Endothelial cell of umbilical vein (primary cell): ENCODE results near the gene TSR3. TPM values are rescaled to one million over a fixed set of nuclear protein-coding genes. Genes with fewer than 3 reads are reported as not detected.

Source experiments
- BruUV-seq: library from RNA; stranded (reverse); fragments of 400-500 nt; replicated peaks from 2 replicates; lab custom pipeline; 2021; lab: Mats Ljungman, UMichigan
- CTCF ChIA-PET: fragments of 300-600, 350-600 bp; sonication (Branson Sonifier 250); formaldehyde crosslinking; loops from one replicate; lab custom pipeline; 2021; ENCODE audit warnings: antibody characterized with exemption, inconsistent platforms; lab: Charles Lee
- POLR2A ChIA-PET: fragments of 300-600, 350-600 bp; sonication (Branson Sonifier 250); formaldehyde crosslinking; loops from one replicate; lab custom pipeline; 2021; ENCODE audit warnings: antibody characterized with exemption, inconsistent platforms; lab: Charles Lee
- DNase-seq: peaks from one replicate; pipeline ENCODE4 v3.0.0-alpha.2; 2011; ENCODE audit warnings: low read depth, low spot score
- FAIRE-seq: peaks from 2 replicates; lab custom pipeline; 2011; peaks lifted over from hg19 to GRCh38; lab: Jason Lieb, UNC
- H2AFZ ChIP-seq: 2 replicates; pipeline ENCODE4 v1.6.0; 2012; ENCODE audit warnings: low read depth, low read length, control low read depth, inconsistent platforms
- H3K27ac ChIP-seq: 2 replicates; pipeline ENCODE4 v1.5.1; 2011; ENCODE audit warnings: low read depth, mild to moderate bottlenecking, control low read depth, low read length, moderate library complexity; ENCODE audit not compliant: insufficient read depth
- H3K27me3 ChIP-seq, 2 experiments: 2 replicates each; pipeline versions ENCODE4 v1.6.0 to v1.6.1; 2011; ENCODE audit warnings: low read length in 2 of 2, mixed read lengths in 1 of 2; ENCODE audit not compliant: control insufficient read depth in 2 of 2, insufficient read depth in 2 of 2
- H3K36me3 ChIP-seq, 2 experiments: 2 replicates in 1 of 2; 3 replicates in 1 of 2; pipeline ENCODE4 v1.5.1; 2011; ENCODE audit warnings: low read length in 2 of 2, mild to moderate bottlenecking in 1 of 2, moderate library complexity in 1 of 2; ENCODE audit not compliant: control insufficient read depth in 2 of 2, insufficient read depth in 2 of 2; ENCODE audit errors: extremely low read depth in 1 of 2
- H3K4me1 ChIP-seq: 3 replicates; pipeline ENCODE4 v1.5.1; 2011; ENCODE audit warnings: mild to moderate bottlenecking, low read length; ENCODE audit not compliant: control insufficient read depth, insufficient read depth; ENCODE audit errors: extremely low read depth
- H3K4me2 ChIP-seq: 2 replicates; pipeline ENCODE4 v1.6.1; 2011; ENCODE audit warnings: low read length, control low read depth, mixed read lengths; ENCODE audit not compliant: insufficient read depth
- H3K4me3 ChIP-seq, 3 experiments: fragments of 200-600 bp in 1 of 3; sonication (generic), shearing (Covaris generic) in 1 of 3; replicated peaks in 1 of 3; 2 replicates each; pipeline ENCODE4 v1.5.1; 2011 to 2016; ENCODE audit warnings: control low read depth in 3 of 3, low read length in 3 of 3, mild to moderate bottlenecking in 2 of 3, inconsistent platforms in 1 of 3, low read depth in 1 of 3, moderate library complexity in 1 of 3; ENCODE audit not compliant: insufficient read depth in 1 of 3
- H3K79me2 ChIP-seq: 2 replicates; pipeline ENCODE4 v1.6.0; 2012; ENCODE audit warnings: low read length, inconsistent platforms; ENCODE audit not compliant: control insufficient read depth, insufficient read depth
- H3K9ac ChIP-seq: replicated peaks from 2 replicates; pipeline ENCODE3; 2011; ENCODE audit warnings: low read length, control low read depth; ENCODE audit not compliant: insufficient read depth; ENCODE audit errors: extremely low read depth
- H3K9me1 ChIP-seq: replicated peaks from 3 replicates; pipeline ENCODE4 v1.6.0; 2011; ENCODE audit warnings: mild to moderate bottlenecking, low read length; ENCODE audit not compliant: control insufficient read depth, insufficient read depth; ENCODE audit errors: extremely low read depth
- H3K9me3 ChIP-seq: replicated peaks from 2 replicates; pipeline ENCODE4 v1.5.1; 2012; ENCODE audit warnings: low read length, inconsistent platforms; ENCODE audit not compliant: control insufficient read depth, insufficient read depth
- H4K20me1 ChIP-seq: replicated peaks from 2 replicates; pipeline ENCODE3; 2011; ENCODE audit warnings: mild to moderate bottlenecking, low read length; ENCODE audit not compliant: control insufficient read depth, insufficient read depth; ENCODE audit errors: extremely low read depth
- EZH2 ChIP-seq: IDR thresholded peaks from 2 replicates; pipeline ENCODE4 v1.6.1; 2012; ENCODE audit warnings: borderline replicate concordance, low read depth, mild to moderate bottlenecking, moderate library complexity, low read length, inconsistent platforms; ENCODE audit not compliant: severe bottlenecking
- FOS ChIP-seq: IDR thresholded peaks from 2 replicates; pipeline ENCODE4 v1.6.1; 2011; ENCODE audit warnings: mild to moderate bottlenecking, low read length, moderate library complexity, borderline replicate concordance; ENCODE audit not compliant: insufficient read depth
- GATA2 ChIP-seq: IDR thresholded peaks from 2 replicates; pipeline ENCODE4 v1.7.0; 2011; ENCODE audit warnings: low read depth, mild to moderate bottlenecking, moderate library complexity, mixed read lengths, low read length; ENCODE audit not compliant: insufficient read length, insufficient read depth
- JUN ChIP-seq: IDR thresholded peaks from 2 replicates; pipeline ENCODE4 v1.6.1; 2011; ENCODE audit warnings: borderline replicate concordance, low read depth; ENCODE audit not compliant: insufficient read length, insufficient read depth
- MYC ChIP-seq: IDR thresholded peaks from one replicate; pipeline ENCODE4 v1.6.1; 2011; ENCODE audit warnings: mild to moderate bottlenecking, low read depth, low read length
- POLR2A ChIP-seq: IDR thresholded peaks from 2 replicates; pipeline ENCODE4 v1.6.1; 2012; ENCODE audit warnings: low read depth, mild to moderate bottlenecking, control low read depth, low read length
- POLR2AphosphoS5 ChIP-seq: IDR thresholded peaks from 2 replicates; pipeline ENCODE4 v1.6.1; 2012; ENCODE audit warnings: low read depth, mild to moderate bottlenecking, control low read depth, low read length, moderate library complexity; ENCODE audit not compliant: insufficient read depth
- dilution Hi-C: fragments of 300-500 bp; cut with MboI; formaldehyde crosslinking; loops from one replicate; pipeline ENCODE4 v1.15.0; 2019; ENCODE audit warnings: low sequenced_read_pairs; ENCODE audit not compliant: extremely low pct_ligation_motif_present
- intact Hi-C: fragments of 100-400 bp; cut with micrococcal nuclease; formaldehyde crosslinking; loops from one replicate; pipeline ENCODE4 v1.10.0; 2022
- polyA plus RNA-seq, 4 experiments: library from polyadenylated mRNA; depleted of rRNA in 3 of 4; stranded (reverse) in 3 of 4; unstranded in 1 of 4; fragments of >200 nt; gene quantifications; 2 replicates each; pipeline versions ENCODE4 v1.2.1 to v1.2.3, GENCODE V29; 2011 to 2012; ENCODE audit warnings: missing spikeins in 1 of 4
- total RNA-seq: library from RNA; stranded (reverse); gene quantifications from 2 replicates; pipeline ENCODE4 v1.2.3, GENCODE V29; 2021
- TF ChIP-seq, protein P1 (sequence below): IDR thresholded peaks from 2 replicates; pipeline ENCODE4 v1.6.1; 2011; ENCODE audit not compliant: insufficient read depth, insufficient read length
- TF ChIP-seq, protein P2 (sequence below), 2 donors: IDR thresholded peaks; 1 replicate in 1 of 2; 2 replicates in 1 of 2; pipeline ENCODE4 v1.5.1; 2011; ENCODE audit warnings: low read length in 2 of 2, mild to moderate bottlenecking in 2 of 2, moderate library complexity in 2 of 2, control low read depth in 1 of 2, inconsistent platforms in 1 of 2, low read depth in 1 of 2; ENCODE audit not compliant: insufficient read depth in 1 of 2; ENCODE audit errors: extremely low read depth in 1 of 2

Gene TSR3
- total and polyA plus RNA-seq, 2 donors (not counting 3 experiments of a cell fraction or from before 2014, with no cell fraction given), result 65.4 to 82.7 TPM

DNA sequence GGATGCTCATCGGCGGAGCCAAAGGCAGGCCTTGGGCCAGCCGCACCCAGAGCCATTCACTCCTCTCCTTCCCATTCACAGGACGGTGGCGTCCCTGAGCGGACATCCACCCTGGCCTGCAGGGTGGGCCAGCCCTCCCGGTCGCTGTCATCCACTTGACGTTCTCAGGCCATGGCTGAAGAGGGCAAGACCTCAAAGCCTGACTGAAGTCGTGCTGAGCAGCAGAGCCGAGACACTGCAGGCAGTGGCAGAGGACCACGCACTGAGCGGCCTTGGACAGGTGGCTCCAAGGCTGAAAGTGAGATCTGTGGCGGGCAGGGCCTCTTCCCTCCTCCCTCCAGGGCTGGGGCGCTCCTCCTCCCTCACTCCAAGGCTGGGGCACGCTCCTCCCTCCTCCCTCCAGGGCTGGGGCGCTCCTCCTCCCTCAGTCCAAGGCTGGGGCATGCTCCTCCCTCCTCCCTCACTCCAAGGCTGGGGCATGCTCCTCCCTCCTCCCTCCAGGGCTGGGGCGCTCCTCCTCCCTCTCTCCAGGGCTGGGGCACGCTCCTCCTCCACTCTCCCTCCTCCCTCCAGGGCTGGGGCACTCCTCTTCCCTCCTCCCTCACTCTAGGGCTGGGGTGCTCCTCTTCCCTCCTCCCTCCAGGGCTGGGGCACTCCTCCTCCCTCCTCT is 24.2 kb upstream of the TSR3 start:
- no TSS peak for BruUV-seq
- Histone ChIP-seq H3K4me1 (peaks cover 12% of the 10 kb centered on the region), H4K20me1 (no peaks in the 10 kb centered on the region), H3K4me3 (no peak overlapping the region), H3K36me3 (peaks cover 0 to 3% of the 10 kb centered on the region in 2 experiments), H3K4me2 (no peak overlapping the region), H3K9me1 (no peaks in the 10 kb centered on the region), H3K27ac (no peak overlapping the region), H3K9ac (no peak overlapping the region), H3K9me3 (no peaks in the 10 kb centered on the region), H2AFZ (no peak overlapping the region), H3K27me3 (no peaks in the 10 kb centered on the region), H3K79me2 (peaks cover 24% of the 10 kb centered on the region)
- POLR2A ChIA-PET, result no interaction called here
- DNase-seq (no peak), FAIRE-seq (no peak)
- TF ChIP-seq, protein P1, sequence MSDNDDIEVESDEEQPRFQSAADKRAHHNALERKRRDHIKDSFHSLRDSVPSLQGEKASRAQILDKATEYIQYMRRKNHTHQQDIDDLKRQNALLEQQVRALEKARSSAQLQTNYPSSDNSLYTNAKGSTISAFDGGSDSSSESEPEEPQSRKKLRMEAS, result no peak
- TF ChIP-seq FOS (no peak), GATA2 (no peak), POLR2AphosphoS5 (no peak), MYC (no peak), POLR2A (no peak), JUN (no peak), EZH2 (no peak)
- TF ChIP-seq, protein P2, sequence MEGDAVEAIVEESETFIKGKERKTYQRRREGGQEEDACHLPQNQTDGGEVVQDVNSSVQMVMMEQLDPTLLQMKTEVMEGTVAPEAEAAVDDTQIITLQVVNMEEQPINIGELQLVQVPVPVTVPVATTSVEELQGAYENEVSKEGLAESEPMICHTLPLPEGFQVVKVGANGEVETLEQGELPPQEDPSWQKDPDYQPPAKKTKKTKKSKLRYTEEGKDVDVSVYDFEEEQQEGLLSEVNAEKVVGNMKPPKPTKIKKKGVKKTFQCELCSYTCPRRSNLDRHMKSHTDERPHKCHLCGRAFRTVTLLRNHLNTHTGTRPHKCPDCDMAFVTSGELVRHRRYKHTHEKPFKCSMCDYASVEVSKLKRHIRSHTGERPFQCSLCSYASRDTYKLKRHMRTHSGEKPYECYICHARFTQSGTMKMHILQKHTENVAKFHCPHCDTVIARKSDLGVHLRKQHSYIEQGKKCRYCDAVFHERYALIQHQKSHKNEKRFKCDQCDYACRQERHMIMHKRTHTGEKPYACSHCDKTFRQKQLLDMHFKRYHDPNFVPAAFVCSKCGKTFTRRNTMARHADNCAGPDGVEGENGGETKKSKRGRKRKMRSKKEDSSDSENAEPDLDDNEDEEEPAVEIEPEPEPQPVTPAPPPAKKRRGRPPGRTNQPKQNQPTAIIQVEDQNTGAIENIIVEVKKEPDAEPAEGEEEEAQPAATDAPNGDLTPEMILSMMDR (IDR thresholded peaks at IDR 0.05; ENCODE audit: extremely low read depth in 1 of 2, insufficient read depth in 1 of 2, low read depth in 1 of 2, low read length in 2 of 2), result no peak
- dilution Hi-C loops (no loop called here), intact Hi-C loops (loop anchor here (5.0 kb wide), 1 partner anchor 331 kb away; the partner anchor contains the start of gene MAPK8IP3)
- CTCF ChIA-PET, result interaction anchor here (1.0 to 1.9 kb wide), 2 partner anchors 12 kb away, joined by 3 to 13 read pairs; no protein-coding TSS in a partner anchor
